ENCODE measurements around the gene DENND11.

GRCh38 chr7:141671705-141672496 is 30.1 kb downstream of the DENND11 start:
- TF ChIP-seq, protein P1, sequence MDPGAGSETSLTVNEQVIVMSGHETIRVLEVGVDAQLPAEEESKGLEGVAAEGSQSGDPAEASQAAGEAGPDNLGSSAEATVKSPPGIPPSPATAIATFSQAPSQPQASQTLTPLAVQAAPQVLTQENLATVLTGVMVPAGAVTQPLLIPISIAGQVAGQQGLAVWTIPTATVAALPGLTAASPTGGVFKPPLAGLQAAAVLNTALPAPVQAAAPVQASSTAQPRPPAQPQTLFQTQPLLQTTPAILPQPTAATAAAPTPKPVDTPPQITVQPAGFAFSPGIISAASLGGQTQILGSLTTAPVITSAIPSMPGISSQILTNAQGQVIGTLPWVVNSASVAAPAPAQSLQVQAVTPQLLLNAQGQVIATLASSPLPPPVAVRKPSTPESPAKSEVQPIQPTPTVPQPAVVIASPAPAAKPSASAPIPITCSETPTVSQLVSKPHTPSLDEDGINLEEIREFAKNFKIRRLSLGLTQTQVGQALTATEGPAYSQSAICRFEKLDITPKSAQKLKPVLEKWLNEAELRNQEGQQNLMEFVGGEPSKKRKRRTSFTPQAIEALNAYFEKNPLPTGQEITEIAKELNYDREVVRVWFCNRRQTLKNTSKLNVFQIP (CRISPR knock-in tag; IDR thresholded peaks at IDR 0.05; ENCODE audit: borderline replicate concordance, low read depth), result no peak
- TF ChIP-seq ZNF565 (CRISPR knock-in tag; conservative IDR thresholded peaks at IDR 0.05; ENCODE audit: low read depth), result no peak
- TF ChIP-seq ZNF8 (CRISPR knock-in tag; IDR thresholded peaks at IDR 0.05), result no peak
- no peak for TF ChIP-seq RARB (CRISPR knock-in tag; IDR thresholded peaks at IDR 0.05)
- no peak for TF ChIP-seq ZC3H10 (CRISPR knock-in tag; IDR thresholded peaks at IDR 0.05)
